PC-9 (cell line): ENCODE measurements around the gene AMOTL1. TPM values are rescaled to one million over a fixed set of nuclear protein-coding genes. Genes with fewer than 3 reads are reported as not detected.

Source experiments
- BruUV-seq: library from RNA; stranded (reverse); fragments of 400-500 nt; replicated peaks from 2 replicates; lab custom pipeline; 2021; lab: Mats Ljungman, UMichigan
- CTCF ChIA-PET: fragments of 300-600 bp; sonication (Branson Sonifier 250); formaldehyde crosslinking; loops from one replicate; lab custom pipeline; 2022; ENCODE audit warnings: antibody characterized with exemption; lab: Charles Lee
- POLR2A ChIA-PET: fragments of 300-600 bp; sonication (Branson Sonifier 250); formaldehyde crosslinking; loops from one replicate; lab custom pipeline; 2022; ENCODE audit warnings: antibody characterized with exemption; ENCODE audit not compliant: unreplicated experiment; lab: Charles Lee
- DNase-seq, 2 experiments: peaks; one replicate each; pipeline versions ENCODE4 v3.0.0 to v3.0.0-alpha.2; 2015 to 2022; ENCODE audit warnings: mixed read lengths in 1 of 2
- H2AFZ ChIP-seq: fragments of 200-600 bp; sonication (generic); 2 replicates; pipeline ENCODE4 v1.8.1; 2017; ENCODE audit warnings: antibody characterized with exemption
- H3F3A ChIP-seq: fragments of 200-600 bp; sonication (generic); 2 replicates; pipeline ENCODE4 v1.8.1; 2017; ENCODE audit warnings: antibody characterized with exemption, mild to moderate bottlenecking, low read depth; ENCODE audit not compliant: insufficient read depth
- H3K27ac ChIP-seq: fragments of 200-600 bp; sonication (generic); 2 replicates; pipeline ENCODE4 v1.6.1; 2016; ENCODE audit warnings: mixed run types
- H3K27me3 ChIP-seq: fragments of 200-600 bp; sonication (generic); 2 replicates; pipeline ENCODE4 v1.6.1; 2016; ENCODE audit warnings: low read depth, mixed run types; ENCODE audit not compliant: insufficient read depth
- H3K36me3 ChIP-seq: fragments of 200-600 bp; sonication (generic); 2 replicates; pipeline ENCODE4 v1.6.1; 2016; ENCODE audit warnings: low read depth, mixed run types
- H3K4me1 ChIP-seq: fragments of 200-600 bp; sonication (generic); replicated peaks from 2 replicates; pipeline ENCODE4 v1.6.1; 2016; ENCODE audit warnings: mixed run types; ENCODE audit not compliant: insufficient read depth
- H3K4me2 ChIP-seq: fragments of 200-600 bp; sonication (generic); 2 replicates; pipeline ENCODE4 v1.6.1; 2017; ENCODE audit warnings: mixed run types
- H3K4me3 ChIP-seq: fragments of 200-600 bp; sonication (generic); 2 replicates; pipeline ENCODE4 v1.6.1; 2016; ENCODE audit warnings: mixed run types
- H3K79me2 ChIP-seq: fragments of 200-600 bp; sonication (generic); 2 replicates; pipeline ENCODE4 v1.6.1; 2017; ENCODE audit warnings: low read depth, mixed run types
- H3K9me2 ChIP-seq: fragments of 200-600 bp; sonication (generic); 2 replicates; pipeline ENCODE4 v1.8.1; 2017; ENCODE audit warnings: mild to moderate bottlenecking; ENCODE audit not compliant: insufficient read depth
- H3K9me3 ChIP-seq: fragments of 200-600 bp; sonication (generic); 2 replicates; pipeline ENCODE4 v1.8.1; 2016; ENCODE audit warnings: low read depth; ENCODE audit not compliant: insufficient read depth
- H4K20me1 ChIP-seq: fragments of 200-600 bp; sonication (generic); 2 replicates; pipeline ENCODE4 v1.8.1; 2017; ENCODE audit not compliant: insufficient read depth
- EZH2 ChIP-seq: fragments of 200-600 bp; sonication (generic); IDR thresholded peaks from 2 replicates; pipeline ENCODE4 v1.8.0; 2017; ENCODE audit warnings: antibody characterized with exemption, low read depth
- intact Hi-C: fragments of 100-400 bp; cut with micrococcal nuclease; formaldehyde crosslinking; loops from one replicate; pipeline ENCODE4 v1.10.0; 2022; ENCODE audit not compliant: unreplicated experiment
- total RNA-seq: library from RNA; stranded (reverse); gene quantifications from 2 replicates; pipeline ENCODE4 v1.2.3, GENCODE V29; 2021
- TF ChIP-seq, protein P1 (sequence below): fragments of 200-600 bp; sonication (generic); conservative IDR thresholded peaks from 2 replicates; pipeline ENCODE4 v1.6.1; 2017; ENCODE audit warnings: mixed run types, antibody characterized with exemption, mild to moderate bottlenecking, moderate library complexity

AMOTL1 gene
- total RNA-seq, 1 experiment from 2014 or later: 60.5 TPM

DNA sequence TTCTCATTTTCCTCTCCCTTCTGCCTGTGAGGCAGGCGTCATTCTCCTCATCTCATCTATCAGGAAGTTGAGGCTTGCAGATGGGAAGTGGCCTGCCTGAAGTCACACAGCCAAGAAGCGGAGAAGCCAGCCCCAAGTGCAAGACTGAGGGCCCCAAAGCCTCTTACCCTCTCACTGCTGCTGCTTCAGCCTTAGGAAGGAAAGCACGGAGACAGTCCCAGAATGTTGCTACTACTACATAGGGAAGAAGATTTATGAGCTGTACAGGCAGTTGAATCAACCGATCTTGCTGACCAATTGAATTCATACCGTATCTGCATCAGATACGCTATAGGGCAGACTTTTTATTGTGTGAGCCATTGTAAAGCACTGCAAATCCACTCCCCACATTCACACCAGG is 116.2 kb downstream of the AMOTL1 start:
- H3K4me3 ChIP-seq: no peak overlapping the region
- intact Hi-C loops: loop anchor here (10.0 kb wide), 1 partner anchor 370 kb away; the partner anchor contains the start of gene C11orf97
- ChIA-PET CTCF (no interaction called here), POLR2A (no interaction called here)
- peaks cover 46% of the 10 kb centered on the region for H3F3A ChIP-seq
- no peaks in the 10 kb centered on the region for H3K9me2 ChIP-seq
- TF ChIP-seq, protein P1, sequence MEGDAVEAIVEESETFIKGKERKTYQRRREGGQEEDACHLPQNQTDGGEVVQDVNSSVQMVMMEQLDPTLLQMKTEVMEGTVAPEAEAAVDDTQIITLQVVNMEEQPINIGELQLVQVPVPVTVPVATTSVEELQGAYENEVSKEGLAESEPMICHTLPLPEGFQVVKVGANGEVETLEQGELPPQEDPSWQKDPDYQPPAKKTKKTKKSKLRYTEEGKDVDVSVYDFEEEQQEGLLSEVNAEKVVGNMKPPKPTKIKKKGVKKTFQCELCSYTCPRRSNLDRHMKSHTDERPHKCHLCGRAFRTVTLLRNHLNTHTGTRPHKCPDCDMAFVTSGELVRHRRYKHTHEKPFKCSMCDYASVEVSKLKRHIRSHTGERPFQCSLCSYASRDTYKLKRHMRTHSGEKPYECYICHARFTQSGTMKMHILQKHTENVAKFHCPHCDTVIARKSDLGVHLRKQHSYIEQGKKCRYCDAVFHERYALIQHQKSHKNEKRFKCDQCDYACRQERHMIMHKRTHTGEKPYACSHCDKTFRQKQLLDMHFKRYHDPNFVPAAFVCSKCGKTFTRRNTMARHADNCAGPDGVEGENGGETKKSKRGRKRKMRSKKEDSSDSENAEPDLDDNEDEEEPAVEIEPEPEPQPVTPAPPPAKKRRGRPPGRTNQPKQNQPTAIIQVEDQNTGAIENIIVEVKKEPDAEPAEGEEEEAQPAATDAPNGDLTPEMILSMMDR: no peak
- no TSS peak for BruUV-seq
- peaks cover 10% of the 10 kb centered on the region; the same call in 1 of the 2 replicates for H3K79me2 ChIP-seq
- peaks cover 66% of the 10 kb centered on the region for H3K36me3 ChIP-seq
- H3K4me1 ChIP-seq: peaks cover 32% of the 10 kb centered on the region
- no peak overlapping the region for H3K27ac ChIP-seq
- no peak overlapping the region for H3K4me2 ChIP-seq
- peaks cover 9% of the 10 kb centered on the region; the same call in 1 of the 2 replicates for H3K9me3 ChIP-seq
- no peaks in the 10 kb centered on the region for H4K20me1 ChIP-seq
- no peak overlapping the region for H2AFZ ChIP-seq
- DNase-seq: no peak
- H3K27me3 ChIP-seq: no peaks in the 10 kb centered on the region

DNA sequence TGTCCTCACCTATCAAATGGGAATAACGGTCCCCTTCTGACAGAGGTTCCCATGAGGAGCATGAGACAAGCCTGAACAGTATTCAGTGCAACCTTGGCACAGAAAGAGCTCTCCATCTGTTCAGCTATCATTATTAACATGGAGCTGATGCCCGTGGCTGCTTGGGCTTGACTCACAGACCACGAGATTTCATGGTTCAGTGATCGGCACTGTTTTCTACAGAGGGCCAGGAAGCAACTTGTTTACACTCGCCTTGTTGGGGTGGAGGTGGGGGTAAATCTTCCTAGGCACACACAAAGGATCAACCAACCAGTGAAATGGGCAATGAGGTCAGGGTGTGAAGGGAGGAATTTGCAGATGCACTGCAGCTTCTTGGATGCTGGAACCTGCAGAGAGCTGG is 117.0 kb downstream of the AMOTL1 start:
- Histone ChIP-seq H3K36me3 (peaks cover 65% of the 10 kb centered on the region), H3K27me3 (no peaks in the 10 kb centered on the region), H3K9me3 (peaks cover 9% of the 10 kb centered on the region; the same call in 1 of the 2 replicates), H3K4me3 (no peak overlapping the region), H2AFZ (no peak overlapping the region), H3K4me2 (0 out of 2 replicates have a peak overlapping the region, but pooled peaks have one; percentile 7), H3K4me1 (peaks cover 24% of the 10 kb centered on the region), H3K79me2 (peaks cover 12% of the 10 kb centered on the region), H4K20me1 (no peaks in the 10 kb centered on the region), H3K27ac (no peak overlapping the region), H3K9me2 (no peaks in the 10 kb centered on the region), H3F3A (peaks cover 38% of the 10 kb centered on the region; the same call in 1 of the 2 replicates)
- TF ChIP-seq EZH2: no peak
- intact Hi-C loops: loop anchor here (10.0 kb wide), 1 partner anchor 370 kb away; the partner anchor contains the start of gene C11orf97
- CTCF ChIA-PET: interaction anchor here (1.0 kb wide), 1 partner anchor 12 kb away, joined by 3 read pairs; no protein-coding TSS in a partner anchor
- BruUV-seq: no TSS peak
- peak; percentile 20 to 79 for DNase-seq
- POLR2A ChIA-PET: interaction anchor here (0.5 kb wide), 1 partner anchor 341 kb away, joined by 3 read pairs; no protein-coding TSS in a partner anchor

DNA sequence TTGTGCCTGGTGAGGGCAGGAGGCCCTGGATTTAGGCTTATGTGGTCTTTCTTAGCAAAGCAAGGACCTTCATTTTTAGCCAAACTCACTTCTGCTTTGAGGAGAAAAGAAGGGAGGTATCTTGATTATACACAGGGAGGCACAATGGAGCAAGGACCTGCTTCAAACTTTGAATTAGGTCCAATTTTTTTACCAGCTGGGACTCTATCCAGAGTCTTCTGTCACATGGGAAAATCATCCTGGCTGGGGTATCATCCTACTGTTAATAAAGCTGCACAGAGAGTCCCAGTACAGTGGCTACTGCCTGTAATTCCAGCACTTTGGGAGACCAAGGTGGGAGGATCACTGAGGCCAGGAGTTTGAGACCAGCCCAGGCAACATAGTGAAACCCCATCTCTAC is 117.4 kb downstream of the AMOTL1 start:
- Histone ChIP-seq H3K79me2 (peaks cover 13% of the 10 kb centered on the region), H3F3A (peaks cover 34% of the 10 kb centered on the region; the same call in 1 of the 2 replicates), H3K4me2 (no peak overlapping the region), H4K20me1 (no peaks in the 10 kb centered on the region), H3K4me1 (peaks cover 21% of the 10 kb centered on the region), H3K27me3 (no peaks in the 10 kb centered on the region), H3K4me3 (no peak overlapping the region), H3K27ac (no peak overlapping the region), H3K9me2 (no peaks in the 10 kb centered on the region), H3K9me3 (peaks cover 9% of the 10 kb centered on the region; the same call in 1 of the 2 replicates), H3K36me3 (peaks cover 62% of the 10 kb centered on the region), H2AFZ (no peak overlapping the region)
- intact Hi-C loops: loop anchor here (10.0 kb wide), 1 partner anchor 371 kb away; the partner anchor contains the start of gene C11orf97
- DNase-seq: no peak
- CTCF ChIA-PET: interaction anchor here (1.0 kb wide), 1 partner anchor 12 kb away, joined by 3 read pairs; no protein-coding TSS in a partner anchor
- TF ChIP-seq, protein P1: no peak
- no peak for TF ChIP-seq EZH2
- no TSS peak for BruUV-seq
- POLR2A ChIA-PET: interaction anchor here (0.5 kb wide), 1 partner anchor 341 kb away, joined by 3 read pairs; no protein-coding TSS in a partner anchor
